K562 (cell line): ENCODE data around the gene GTF3C4. TPM values are rescaled to one million over a fixed set of nuclear protein-coding genes. Genes with fewer than 3 reads are reported as not detected.
A peak's percentile ranks its signal among the peaks of the same experiment; 100 is the strongest.

Experiments used
- ATF6 ChIP-seq: sonication (generic); formaldehyde crosslinking; IDR thresholded peaks from 2 replicates; pipeline ENCODE4 v1.4.0; 2020; ENCODE audit warnings: mild to moderate bottlenecking, missing genetic modification reagents
- CEBPZ ChIP-seq: fragments of 150-350 bp; IDR thresholded peaks from 2 replicates; pipeline ENCODE4 v1.6.1; 2014; ENCODE audit warnings: low read depth, mild to moderate bottlenecking, low read length, borderline replicate concordance
- POLR2A ChIP-seq: fragments of 450-650 bp; conservative IDR thresholded peaks from 2 replicates; pipeline ENCODE4 v1.6.1; 2016
- RFX1 ChIP-seq: fragments of 450-650 bp; IDR thresholded peaks from 2 replicates; pipeline ENCODE4 v1.6.1; 2016; ENCODE audit warnings: mild to moderate bottlenecking, moderate library complexity
- TEAD1 ChIP-seq, 2 experiments: fragments of 450-650 bp in 1 of 2; sonication (generic) in 1 of 2; formaldehyde crosslinking; IDR thresholded peaks; 2 replicates each; pipeline versions ENCODE4 v1.4.0 to v1.8.0; 2020 to 2022; ENCODE audit warnings: mild to moderate bottlenecking in 2 of 2, missing genetic modification reagents in 1 of 2
- ZNF224 ChIP-seq: sonication (generic); formaldehyde crosslinking; IDR thresholded peaks from 2 replicates; pipeline ENCODE4 v1.8.0; 2022; ENCODE audit warnings: mild to moderate bottlenecking, missing genetic modification reagents
- ZNF764 ChIP-seq: fragments of 250-450 bp; sonication (Bioruptor Pico); IDR thresholded peaks from 2 replicates; pipeline ENCODE4 v1.4.0; 2020; ENCODE audit warnings: low read depth, mild to moderate bottlenecking, moderate library complexity
- polyA plus RNA-seq, 8 experiments: library from polyadenylated mRNA; depleted of rRNA in 4 of 8; stranded (reverse) in 5 of 8; unstranded in 3 of 8; fragments of >200 nt; fragmentation: Nextera tagmentation in 2 of 8; fragmentation: Illumina TruSeq in 1 of 8; extraction: Ambion mirVana in 2 of 8; extraction: Trizol in 1 of 8; gene quantifications; 2 replicates each; pipeline versions ENCODE4 v1.2.1 to v1.2.3, GENCODE V29; 2011 to 2014; ENCODE audit warnings: inconsistent platforms in 1 of 8, missing spikeins in 1 of 8
- total RNA-seq, 7 experiments: library from RNA; depleted of rRNA in 6 of 7; stranded (reverse); fragments of >200 nt in 6 of 7; fragmentation: Illumina TruSeq in 2 of 7; extraction: Trizol in 2 of 7; gene quantifications; 2 replicates each; pipeline versions ENCODE4 v1.2.1 to v1.2.3, GENCODE V29; 2011 to 2021; ENCODE audit warnings: low replicate concordance in 1 of 7

GTF3C4 gene
- total and polyA plus RNA-seq, 9 of the 15 experiments (the other 6 are each of a cell fraction or from before 2014, with no cell fraction given) = 3.9 to 20.0 (median 12.2) TPM

- TF ChIP-seq CEBPZ (no peak), ATF6 (CRISPR knock-in tag) (peak; percentile 96), RFX1 (peak; percentile 99), ZNF764 (CRISPR knock-in tag) (0 out of 2 replicates have a peak, but pooled peaks have one; percentile 12), TEAD1 (CRISPR knock-in tag; IDR thresholded peaks at IDR 0.05) (peak in 1 of 2 experiments; percentile 76; a peak in 2 of 4 replicates), POLR2A (peak; percentile 85), ZNF224 (CRISPR knock-in tag) (peak; percentile 57; the same call in 1 of the 2 replicates)
- TF ChIP-seq, all 486 proteins: peak for 161
Measured at GRCh38 chr9:132669698-132670456, 387 bp upstream of the GTF3C4 start, which contains the start of gene DDX31 (continued).
